ENCODE measurements around the gene NKD2.
"Not testable (repeated sequence)": the region's sequence is repeated elsewhere in the genome, so short reads cannot be mapped to it uniquely, and the experiment has no call there.

The NKD2 gene

GRCh38 chr5:1059884-1060263 lies 51.3 kb downstream of the NKD2 start:
- no peak for DNase-seq

GRCh38 chr5:1060535-1060981 lies 52.0 kb downstream of the NKD2 start:
- DNase-seq = no peak

GRCh38 chr5:1061292-1061691 lies 52.7 kb downstream of the NKD2 start:
- not testable (repeated sequence) for DNase-seq

GRCh38 chr5:1061916-1062315 lies 53.3 kb downstream of the NKD2 start:
- no peak for DNase-seq

- DNase-seq = no peak
Measured at GRCh38 chr5:1062761-1063568, 54.4 kb downstream of the NKD2 start.

- DNase-seq = no peak
Measured at GRCh38 chr5:1063661-1064382, 55.2 kb downstream of the NKD2 start.

- no peak for DNase-seq
Measured at GRCh38 chr5:1064383-1065142, 56.0 kb downstream of the NKD2 start.

GRCh38 chr5:1065143-1065750 lies 56.6 kb downstream of the NKD2 start:
- no peak for DNase-seq

GRCh38 chr5:1065891-1066650 lies 57.5 kb downstream of the NKD2 start:
- DNase-seq = no peak

GRCh38 chr5:1066676-1067075 lies 58.1 kb downstream of the NKD2 start:
- DNase-seq = no peak

- no peak for DNase-seq
Measured at GRCh38 chr5:1067141-1068121, 58.8 kb downstream of the NKD2 start.

GRCh38 chr5:1068204-1068894 lies 59.7 kb downstream of the NKD2 start:
- no peak for DNase-seq

GRCh38 chr5:1068895-1069719 lies 60.5 kb downstream of the NKD2 start:
- no peak for DNase-seq

GRCh38 chr5:1069720-1070088 lies 61.1 kb downstream of the NKD2 start:
- no peak for DNase-seq

- peak; percentile 14 for DNase-seq
Measured at GRCh38 chr5:1073239-1074102, 64.9 kb downstream of the NKD2 start.

GRCh38 chr5:1074226-1074625 lies 65.6 kb downstream of the NKD2 start:
- DNase-seq = no peak

- no peak for DNase-seq
Measured at GRCh38 chr5:1074816-1075554, 66.4 kb downstream of the NKD2 start.

GRCh38 chr5:1075555-1075881 lies 66.9 kb downstream of the NKD2 start:
- no peak for DNase-seq

Data from NCI-H146 (cell line).